ENCODE data around the gene GMEB1. TPM values are rescaled to one million over a fixed set of nuclear protein-coding genes. Genes with fewer than 3 reads are reported as not detected.

GMEB1 gene, protein sequence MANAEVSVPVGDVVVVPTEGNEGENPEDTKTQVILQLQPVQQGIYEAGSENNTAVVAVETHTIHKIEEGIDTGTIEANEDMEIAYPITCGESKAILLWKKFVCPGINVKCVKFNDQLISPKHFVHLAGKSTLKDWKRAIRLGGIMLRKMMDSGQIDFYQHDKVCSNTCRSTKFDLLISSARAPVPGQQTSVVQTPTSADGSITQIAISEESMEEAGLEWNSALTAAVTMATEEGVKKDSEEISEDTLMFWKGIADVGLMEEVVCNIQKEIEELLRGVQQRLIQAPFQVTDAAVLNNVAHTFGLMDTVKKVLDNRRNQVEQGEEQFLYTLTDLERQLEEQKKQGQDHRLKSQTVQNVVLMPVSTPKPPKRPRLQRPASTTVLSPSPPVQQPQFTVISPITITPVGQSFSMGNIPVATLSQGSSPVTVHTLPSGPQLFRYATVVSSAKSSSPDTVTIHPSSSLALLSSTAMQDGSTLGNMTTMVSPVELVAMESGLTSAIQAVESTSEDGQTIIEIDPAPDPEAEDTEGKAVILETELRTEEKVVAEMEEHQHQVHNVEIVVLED
- 10.3 and 12.7 TPM in 2 replicates for total RNA-seq (2022)
- percentile 58 among the genes with signal in this experiment for Bru-seq, nascent RNA
- BruChase-seq, experiment 1, labeled RNA remaining after a 6-hour chase: percentile 68 among the genes with signal in this experiment
- percentile 65 among the genes with signal in this experiment for BruChase-seq, experiment 2, labeled RNA remaining after a 2-hour chase
- long read RNA-seq, partial matches to known transcripts: 0 of 1 reads
- long read RNA-seq, other reads (novel, unspliced or antisense): 1 of 1 reads

DNA sequence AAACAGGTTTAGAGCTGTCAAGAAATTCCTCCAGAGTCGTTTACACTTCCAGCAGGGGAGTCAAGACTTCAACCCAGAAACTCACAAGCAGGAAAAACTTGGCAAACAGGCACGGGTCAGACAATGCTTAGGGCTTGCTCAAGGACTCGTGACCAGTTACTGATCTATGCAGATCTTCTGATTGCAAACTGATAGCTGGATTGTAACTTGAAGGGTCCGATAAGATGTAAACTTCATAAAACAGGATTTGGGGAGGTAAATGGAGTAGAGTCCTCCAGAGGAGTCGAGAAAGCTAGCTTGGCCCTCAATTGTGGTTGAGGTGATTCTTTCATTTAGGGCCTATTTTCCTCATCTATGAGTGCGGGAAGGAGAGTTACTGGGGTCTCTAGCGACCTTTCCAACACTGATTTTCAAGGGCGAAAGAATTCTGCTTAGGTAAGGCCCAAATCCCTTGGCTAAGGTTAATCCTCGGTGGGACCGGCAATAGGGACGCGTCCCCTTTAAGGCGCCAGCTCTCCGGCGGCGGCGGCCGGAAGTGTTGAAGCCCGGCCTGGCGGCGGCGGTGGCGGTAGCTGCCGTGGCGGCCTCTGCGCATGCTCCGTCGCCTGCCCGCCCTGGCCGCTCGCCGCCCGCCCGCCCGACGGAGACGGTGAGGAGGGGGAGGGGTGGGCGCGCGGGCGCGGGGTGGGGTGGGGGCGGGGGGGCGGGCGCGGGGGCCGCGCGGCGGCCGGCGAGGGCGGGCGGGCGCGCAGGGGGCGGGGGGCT is at the start of gene GMEB1:
Gene GMEB1 (plus strand): TSS at position 594 of the 765 bp plus-strand sequence. CDS start 14,829 bp downstream, outside the sequence.
- Mint-ChIP-seq H3K27ac (ENCODE audit: unreplicated experiment) (peak within 1 kb of the TSS; percentile 79), H3K9me3 (ENCODE audit: low read depth, unreplicated experiment) (no peaks in the 10 kb centered on the region), H3K27me3 (ENCODE audit: unreplicated experiment) (peaks cover 13% of the 10 kb centered on the region), H3K4me1 (ENCODE audit: low read depth, unreplicated experiment) (peaks cover 9% of the 10 kb centered on the region), H3K4me3 (ENCODE audit: low read depth, unreplicated experiment) (peak within 1 kb of the TSS; percentile 84), H3K36me3 (ENCODE audit: insufficient read depth, unreplicated experiment) (peaks cover 10% of the 10 kb centered on the region)
- intact Hi-C loops (cut with micrococcal nuclease; ENCODE audit: unreplicated experiment): no loop called here
- CTCF ChIA-PET: interaction anchor here (0.6 to 1.8 kb wide), 5 partner anchors 9 to 68 kb away, joined by 3 to 7 read pairs (median 4); partner anchors contain the start of genes RNU11, TAF12 and YTHDF2
- TF ChIP-seq, protein P1, sequence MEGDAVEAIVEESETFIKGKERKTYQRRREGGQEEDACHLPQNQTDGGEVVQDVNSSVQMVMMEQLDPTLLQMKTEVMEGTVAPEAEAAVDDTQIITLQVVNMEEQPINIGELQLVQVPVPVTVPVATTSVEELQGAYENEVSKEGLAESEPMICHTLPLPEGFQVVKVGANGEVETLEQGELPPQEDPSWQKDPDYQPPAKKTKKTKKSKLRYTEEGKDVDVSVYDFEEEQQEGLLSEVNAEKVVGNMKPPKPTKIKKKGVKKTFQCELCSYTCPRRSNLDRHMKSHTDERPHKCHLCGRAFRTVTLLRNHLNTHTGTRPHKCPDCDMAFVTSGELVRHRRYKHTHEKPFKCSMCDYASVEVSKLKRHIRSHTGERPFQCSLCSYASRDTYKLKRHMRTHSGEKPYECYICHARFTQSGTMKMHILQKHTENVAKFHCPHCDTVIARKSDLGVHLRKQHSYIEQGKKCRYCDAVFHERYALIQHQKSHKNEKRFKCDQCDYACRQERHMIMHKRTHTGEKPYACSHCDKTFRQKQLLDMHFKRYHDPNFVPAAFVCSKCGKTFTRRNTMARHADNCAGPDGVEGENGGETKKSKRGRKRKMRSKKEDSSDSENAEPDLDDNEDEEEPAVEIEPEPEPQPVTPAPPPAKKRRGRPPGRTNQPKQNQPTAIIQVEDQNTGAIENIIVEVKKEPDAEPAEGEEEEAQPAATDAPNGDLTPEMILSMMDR (IDR thresholded peaks at IDR 0.05; ENCODE audit: unreplicated experiment): no peak
- no TSS peak for BruUV-seq (replicated peaks)
- DNase-seq: peak; percentile 89

DNA sequence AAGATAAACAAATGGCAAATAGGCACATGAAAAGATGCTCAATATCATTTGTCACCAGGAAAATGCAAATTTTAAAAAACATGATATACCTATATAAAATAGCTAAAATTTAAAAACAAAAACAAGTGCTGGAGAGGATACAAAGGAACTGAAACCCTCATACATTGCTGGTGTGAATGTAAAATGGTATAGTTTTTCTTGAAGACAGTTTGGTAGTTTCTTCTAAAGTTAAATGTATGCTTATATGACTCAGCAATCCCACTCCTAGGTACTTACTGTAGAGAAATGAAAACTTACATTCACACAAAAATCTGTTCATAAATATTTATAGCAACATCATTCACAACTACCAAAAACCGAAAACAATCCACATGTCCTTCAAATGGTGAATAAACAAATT is 36.9 kb upstream of the GMEB1 start:
- no peak for DNase-seq
- TF ChIP-seq, protein P1 (IDR thresholded peaks at IDR 0.05; ENCODE audit: unreplicated experiment): no peak
- no peaks in the 10 kb centered on the region for H3K27me3 Mint-ChIP-seq (ENCODE audit: unreplicated experiment)
- intact Hi-C loops (cut with micrococcal nuclease; ENCODE audit: unreplicated experiment): no loop called here
- peaks cover 5% of the 10 kb centered on the region for H3K36me3 Mint-ChIP-seq (ENCODE audit: insufficient read depth, unreplicated experiment)
- H3K4me3 Mint-ChIP-seq (ENCODE audit: low read depth, unreplicated experiment): no peak overlapping the region
- H3K4me1 Mint-ChIP-seq (ENCODE audit: low read depth, unreplicated experiment): no peaks in the 10 kb centered on the region
- CTCF ChIA-PET: no interaction called here
- no peak overlapping the region for H3K27ac Mint-ChIP-seq (ENCODE audit: unreplicated experiment)
- BruUV-seq (replicated peaks): no TSS peak
- no peaks in the 10 kb centered on the region for H3K9me3 Mint-ChIP-seq (ENCODE audit: low read depth, unreplicated experiment)

DNA sequence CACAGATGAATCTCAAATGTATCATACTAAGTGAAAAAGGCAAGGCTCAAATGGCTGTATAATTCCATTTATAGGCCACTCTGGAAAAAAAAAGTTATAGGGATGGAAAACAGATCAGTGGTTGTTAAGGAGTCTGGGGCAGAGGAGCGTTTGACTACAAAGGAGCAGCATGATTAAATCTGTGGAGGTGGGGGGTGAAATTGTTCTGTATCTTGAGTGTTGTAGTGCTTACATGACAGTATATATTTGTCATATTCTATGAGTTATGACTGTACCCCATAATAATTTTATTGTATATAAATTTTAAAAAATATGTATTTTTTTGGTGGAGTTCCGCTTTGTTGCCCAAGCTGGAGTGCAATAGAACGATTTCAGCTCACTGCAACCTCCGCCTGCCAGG is 36.0 kb upstream of the GMEB1 start:
- no peak for DNase-seq
- Mint-ChIP-seq H3K4me1 (ENCODE audit: low read depth, unreplicated experiment) (no peaks in the 10 kb centered on the region), H3K9me3 (ENCODE audit: low read depth, unreplicated experiment) (no peaks in the 10 kb centered on the region), H3K4me3 (ENCODE audit: low read depth, unreplicated experiment) (no peak overlapping the region), H3K27ac (ENCODE audit: unreplicated experiment) (no peak overlapping the region), H3K36me3 (ENCODE audit: insufficient read depth, unreplicated experiment) (peaks cover 5% of the 10 kb centered on the region), H3K27me3 (ENCODE audit: unreplicated experiment) (no peaks in the 10 kb centered on the region)
- BruUV-seq (replicated peaks): no TSS peak
- CTCF ChIA-PET: no interaction called here
- intact Hi-C loops (cut with micrococcal nuclease; ENCODE audit: unreplicated experiment): no loop called here
- TF ChIP-seq, protein P1 (IDR thresholded peaks at IDR 0.05; ENCODE audit: unreplicated experiment): no peak

DNA sequence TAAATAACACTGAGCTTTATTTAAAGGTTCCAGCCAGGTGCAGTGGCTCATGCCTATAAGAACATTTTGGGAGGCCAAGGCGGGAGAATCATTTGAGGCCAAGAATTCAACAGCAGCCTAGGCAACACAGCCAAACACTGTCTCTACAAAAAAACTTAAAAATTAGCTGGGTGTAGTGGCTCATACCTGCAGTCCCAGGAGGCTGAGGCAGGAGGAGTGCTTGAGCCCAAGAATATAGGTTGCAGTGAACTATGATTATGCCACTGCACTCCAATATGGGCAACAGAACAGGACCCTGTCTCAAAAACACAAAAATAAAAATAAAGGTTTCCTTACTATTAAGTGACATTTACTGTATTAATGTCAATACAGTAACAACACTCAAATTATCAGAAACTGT is 27.8 kb upstream of the GMEB1 start:
- no peaks in the 10 kb centered on the region for H3K27me3 Mint-ChIP-seq (ENCODE audit: unreplicated experiment)
- H3K9me3 Mint-ChIP-seq (ENCODE audit: low read depth, unreplicated experiment): no peaks in the 10 kb centered on the region
- peak; percentile 43 for DNase-seq
- H3K4me1 Mint-ChIP-seq (ENCODE audit: low read depth, unreplicated experiment): peaks cover 26% of the 10 kb centered on the region
- CTCF ChIA-PET: interaction anchor here (0.6 to 1.2 kb wide), 4 partner anchors 96 to 319 kb away, joined by 3 to 11 read pairs (median 6); partner anchors contain the start of gene YTHDF2
- intact Hi-C loops (cut with micrococcal nuclease; ENCODE audit: unreplicated experiment): no loop called here
- H3K4me3 Mint-ChIP-seq (ENCODE audit: low read depth, unreplicated experiment): peak overlapping the region; percentile 96
- BruUV-seq (replicated peaks): no TSS peak
- peaks cover 28% of the 10 kb centered on the region for H3K36me3 Mint-ChIP-seq (ENCODE audit: insufficient read depth, unreplicated experiment)
- no peak overlapping the region for H3K27ac Mint-ChIP-seq (ENCODE audit: unreplicated experiment)
- TF ChIP-seq, protein P1 (IDR thresholded peaks at IDR 0.05; ENCODE audit: unreplicated experiment): peak; percentile 18
